Stimulated activated naive CD8-positive, alpha-beta T cell treated with anti-CD3 and anti-CD28 coated beads, Interleukin-15, Interleukin-2, amounts not matched to agents 100 U/mL and 50 U/mL, for 24 hours (primary cell): Measurements from ENCODE around the gene RFX4.
"Not testable (repeated sequence)": the region's sequence is repeated elsewhere in the genome, so short reads cannot be mapped to it uniquely, and the experiment has no call there.

Experiments used
- ATAC-seq: fragments of 150-1000 bp; cut with Tn5 transposase; one replicate; pipeline ENCODE4 v1.10.0; 2021
- DNase-seq: peaks from one replicate; pipeline ENCODE4 v3.0.0; 2021

Gene RFX4

DNA sequence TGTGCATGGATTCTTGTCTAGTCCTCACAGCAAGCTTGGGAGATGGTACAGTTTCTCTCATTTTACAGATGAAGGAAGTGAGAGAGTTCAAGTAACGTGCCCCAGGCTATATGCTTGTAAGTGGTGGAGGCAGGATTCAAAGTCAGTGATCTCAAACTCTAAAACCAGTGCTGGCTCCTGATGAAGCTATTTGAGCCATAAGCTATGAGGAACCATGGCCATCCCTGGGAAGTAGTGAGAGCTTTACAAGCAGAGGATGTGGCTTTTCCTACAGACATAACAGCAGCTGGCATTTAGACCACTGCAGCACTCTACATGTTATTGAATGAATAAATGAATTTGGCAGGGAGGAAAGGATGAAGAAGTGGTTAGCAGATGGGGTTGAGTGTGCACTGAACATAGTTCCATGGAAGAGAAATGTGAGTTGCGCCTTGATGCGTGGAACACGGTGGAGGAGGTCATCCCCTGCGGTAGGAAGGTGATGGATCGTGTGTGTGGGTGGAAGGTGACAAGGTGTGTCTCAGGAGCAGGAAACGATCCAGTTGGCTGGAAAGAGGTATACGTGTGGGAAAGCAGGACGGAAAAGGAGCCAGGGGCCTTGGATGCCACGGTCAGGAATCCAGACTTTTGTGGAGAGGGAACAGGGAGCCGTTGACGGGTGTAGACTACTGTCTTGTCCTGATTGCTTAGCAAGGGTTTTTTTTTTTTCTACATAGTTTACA lies 65.2 kb downstream of the RFX4 start:
- no peak for DNase-seq
- ATAC-seq = no peak

DNA sequence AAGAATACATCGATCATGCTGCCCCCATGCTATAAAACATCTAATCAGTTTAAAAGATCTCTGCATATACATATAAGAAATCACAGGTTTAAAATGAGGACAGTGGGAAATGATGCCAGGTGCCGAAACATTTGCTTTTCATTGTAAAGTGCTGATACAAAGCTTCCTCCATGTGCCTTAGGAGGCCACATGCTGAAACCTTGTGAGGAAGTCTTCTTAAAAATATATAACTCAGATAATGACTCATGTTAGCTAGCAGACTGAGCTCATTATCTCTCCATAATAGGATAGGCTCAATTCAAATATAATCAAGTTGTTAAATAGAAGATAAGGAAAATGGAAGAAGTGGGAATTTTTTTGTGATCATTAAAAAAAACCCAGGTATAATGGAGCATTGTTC lies 65.9 kb downstream of the RFX4 start:
- no peak for ATAC-seq
- DNase-seq = no peak

DNA sequence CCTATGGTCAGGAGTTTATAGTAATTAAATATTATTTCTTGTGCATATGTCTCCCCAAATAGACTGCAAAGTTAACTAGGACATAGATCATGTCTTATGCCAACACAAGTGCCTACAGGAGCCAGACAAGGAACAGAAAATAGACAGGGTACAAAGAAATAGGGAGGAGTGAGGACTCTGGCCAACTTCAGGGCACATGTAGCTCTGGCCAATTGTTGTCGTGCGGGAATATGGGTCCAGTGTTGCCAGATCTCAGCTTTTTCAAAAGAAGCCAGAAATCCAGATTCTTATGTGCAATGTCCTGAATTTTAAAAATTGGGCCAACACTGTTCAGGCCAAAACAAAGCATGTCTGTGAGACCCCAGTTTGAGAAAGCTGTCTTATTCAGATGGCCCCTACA lies 68.7 kb downstream of the RFX4 start:
- DNase-seq = no peak
- ATAC-seq = no peak

DNA sequence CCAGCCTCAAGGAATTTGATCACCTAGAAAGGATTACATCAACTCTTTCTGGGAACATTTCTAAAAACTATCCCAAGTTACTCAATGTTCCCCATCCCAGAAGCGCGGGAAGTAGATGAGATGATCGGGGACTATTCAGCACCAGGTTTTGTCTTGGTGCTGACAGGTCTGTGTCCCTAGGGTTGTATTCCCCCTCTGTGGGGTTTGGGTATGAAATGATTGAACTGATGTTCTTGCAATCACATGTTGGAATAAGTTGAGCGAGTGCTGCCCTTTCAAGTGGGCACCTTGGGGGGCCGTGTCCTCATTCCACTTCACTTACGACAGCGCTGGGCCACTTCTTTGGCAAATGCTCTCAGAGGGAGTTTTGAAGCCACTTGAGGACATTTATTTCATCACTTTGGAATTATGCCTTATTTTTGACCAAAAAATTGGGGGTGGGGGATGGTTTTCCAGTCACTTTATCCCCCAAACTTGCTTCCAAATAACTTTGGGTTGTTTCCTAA lies 69.8 kb downstream of the RFX4 start:
- no peak for ATAC-seq

DNA sequence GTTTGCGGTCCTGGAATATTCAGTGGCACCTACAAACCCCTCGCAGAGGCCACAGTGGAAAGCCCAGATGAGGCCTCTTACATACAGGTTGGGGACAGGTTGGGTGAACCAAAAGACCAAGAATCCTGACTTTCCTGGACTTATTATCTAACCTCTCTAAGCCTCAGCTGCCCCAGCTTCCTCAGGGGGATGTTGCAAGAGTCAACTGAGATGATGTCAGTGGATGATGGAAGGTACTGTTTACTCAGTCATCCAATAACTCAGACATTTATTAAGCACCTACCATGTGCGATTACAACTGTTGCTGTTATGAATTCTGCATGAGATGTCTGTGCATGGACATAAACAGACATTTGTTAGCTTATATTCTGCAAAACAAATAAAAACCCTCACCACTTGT lies 72.8 kb downstream of the RFX4 start:
- DNase-seq (no peak), ATAC-seq (no peak)

More for the DNA sequence above, 69.8 kb downstream of the RFX4 start:
- DNase-seq = no peak

DNA sequence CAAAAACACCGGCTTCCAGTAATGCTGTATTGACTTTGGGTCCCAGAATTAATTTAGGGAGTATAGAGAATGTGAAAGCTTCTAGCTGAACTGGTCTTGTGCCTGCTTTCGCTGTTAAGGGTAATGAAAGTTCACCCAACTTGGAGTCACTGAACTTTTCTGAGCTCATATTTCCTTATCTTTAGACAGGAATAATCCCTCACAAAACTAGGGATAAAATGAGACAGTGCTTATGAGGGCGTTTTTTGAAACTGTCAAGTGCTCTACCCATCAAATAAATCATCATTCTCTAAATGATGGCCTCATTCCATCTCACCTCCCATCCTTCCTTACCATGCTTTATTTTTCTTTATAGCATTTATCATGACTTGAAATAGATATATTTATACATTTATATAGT lies 74.7 kb downstream of the RFX4 start:
- no peak for DNase-seq
- ATAC-seq = no peak

DNA sequence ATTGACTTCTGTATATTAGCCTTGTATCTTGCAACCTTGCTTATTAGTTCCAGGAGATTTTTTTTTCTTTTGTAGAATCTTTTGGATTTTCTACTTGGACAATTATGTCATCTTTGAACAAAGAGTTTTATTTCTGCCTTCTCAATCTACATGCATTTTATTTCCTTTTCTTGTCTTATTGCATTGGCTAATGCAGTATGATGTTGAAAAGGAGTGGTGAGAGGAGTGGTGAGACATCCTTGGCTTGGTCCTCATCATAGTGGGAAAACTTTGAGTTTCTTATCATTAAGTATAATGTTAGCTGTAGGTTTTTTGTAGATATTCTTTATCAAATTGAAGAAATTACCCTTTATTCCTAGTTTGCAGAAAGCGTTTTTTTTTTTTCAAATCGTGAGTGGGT lies 80.6 kb downstream of the RFX4 start:
- DNase-seq (no peak), ATAC-seq (no peak)

DNA sequence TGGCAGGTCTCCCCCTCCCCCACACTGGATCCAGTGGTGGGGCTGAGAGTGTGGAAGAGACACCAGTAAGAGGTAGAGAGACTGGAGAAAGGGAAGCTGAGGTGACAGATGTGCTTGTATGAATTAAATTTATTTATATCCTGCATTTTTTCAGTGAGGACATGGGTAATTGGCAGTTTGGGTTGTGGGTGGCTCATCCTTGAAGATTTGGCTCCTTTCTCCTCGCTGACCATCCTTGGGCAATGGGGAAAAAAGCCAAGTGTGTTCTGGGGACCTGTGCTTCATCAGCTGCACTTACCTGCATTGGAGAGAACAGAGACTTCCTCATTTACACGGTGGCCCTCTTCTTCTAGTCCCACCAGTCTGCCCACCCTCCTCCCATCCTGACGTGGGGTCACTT lies 86.4 kb downstream of the RFX4 start:
- DNase-seq (no peak), ATAC-seq (no peak)

DNA sequence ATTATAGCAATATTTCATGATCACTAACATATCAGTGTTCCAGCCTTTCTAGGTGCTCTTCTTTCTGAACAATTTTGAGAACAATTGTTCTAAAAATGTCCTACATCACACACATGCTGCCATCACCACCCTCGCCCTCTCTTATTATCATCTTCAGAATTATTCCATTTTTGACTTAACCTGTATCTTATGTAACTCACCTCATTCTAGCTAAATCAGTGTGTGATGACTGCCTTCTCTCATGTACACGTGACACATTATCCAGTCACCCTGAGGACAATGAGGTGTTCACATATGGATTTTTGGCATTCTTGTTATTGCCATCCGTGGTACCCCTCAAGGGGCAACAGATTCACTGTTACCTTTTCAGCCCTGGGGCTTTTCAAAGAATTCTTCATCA lies 87.3 kb downstream of the RFX4 start:
- no peak for ATAC-seq
- no peak for DNase-seq

DNA sequence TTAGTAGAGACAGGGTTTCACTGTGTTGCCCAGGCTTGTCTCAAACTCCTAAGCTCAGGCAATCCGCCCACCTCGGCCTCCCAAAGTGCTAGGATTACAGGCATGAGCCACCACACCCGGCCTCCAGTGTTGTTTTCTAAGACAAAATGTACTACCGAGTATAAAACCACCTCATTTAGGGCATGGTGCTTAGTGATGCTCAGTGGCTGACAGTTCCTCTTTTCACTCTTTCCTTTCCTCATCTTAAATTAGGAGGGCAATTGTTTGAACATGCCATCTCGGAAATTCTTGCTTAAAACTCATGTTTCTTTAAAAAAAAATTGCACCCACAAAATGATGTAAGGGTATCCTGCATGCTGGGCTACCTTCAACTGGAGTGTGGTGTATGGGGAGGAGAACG lies 89.0 kb downstream of the RFX4 start:
- ATAC-seq (no peak), DNase-seq (no peak)

DNA sequence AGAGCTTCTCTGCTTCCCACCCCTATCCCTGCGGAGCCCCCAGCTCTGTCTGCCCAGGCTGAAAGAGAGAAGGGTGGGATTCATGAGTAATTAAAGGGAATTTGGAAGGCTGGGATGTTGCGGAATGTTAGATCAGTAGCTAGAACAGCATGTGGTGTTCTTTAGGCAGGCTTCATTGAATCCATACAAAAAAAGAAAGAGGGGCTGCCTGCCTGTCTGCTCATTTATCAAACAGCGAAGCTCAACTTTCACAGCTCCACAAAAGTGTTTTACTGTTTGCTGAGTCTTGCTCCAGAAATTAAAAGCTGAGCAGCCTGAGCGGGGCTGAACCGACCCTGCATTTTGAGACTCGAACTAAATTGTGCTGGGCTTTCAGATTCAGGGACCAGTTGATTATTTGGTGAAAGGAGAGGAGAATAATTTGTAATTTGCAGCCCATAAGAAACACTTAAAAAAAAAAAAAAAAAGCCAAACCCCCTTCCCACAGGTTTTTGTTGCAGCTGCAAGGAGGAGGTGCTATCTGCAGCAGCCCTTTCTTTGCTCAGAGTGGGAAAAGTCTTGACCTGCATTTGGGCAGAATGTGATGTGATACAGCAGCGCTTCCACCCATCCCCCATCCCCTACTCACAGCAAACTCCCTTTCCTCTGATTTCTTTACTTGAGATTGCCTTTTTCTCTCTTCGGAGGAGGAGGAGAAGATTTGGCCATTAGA lies 89.7 kb downstream of the RFX4 start:
- DNase-seq (no peak), ATAC-seq (no peak)

DNA sequence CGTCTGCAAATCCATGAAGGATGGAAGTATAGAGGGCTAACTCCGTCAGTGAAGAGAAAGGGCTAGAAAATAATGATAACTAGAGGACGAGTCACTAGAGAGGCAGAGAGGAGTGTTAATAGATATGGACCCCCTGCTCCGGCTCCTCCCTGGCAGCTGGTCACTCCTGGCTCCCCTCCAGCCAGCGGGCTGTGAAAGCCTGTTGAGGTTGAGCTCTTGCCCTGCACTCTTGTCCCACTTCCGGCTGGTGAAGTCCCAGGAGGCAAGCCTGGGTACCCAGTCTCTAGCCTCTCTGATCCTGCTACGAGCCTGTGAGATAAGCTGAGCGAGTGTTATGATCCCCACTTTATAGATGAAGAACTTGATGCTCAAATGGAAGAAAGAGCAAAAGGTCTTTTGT lies 90.3 kb downstream of the RFX4 start:
- no peak for ATAC-seq

DNA sequence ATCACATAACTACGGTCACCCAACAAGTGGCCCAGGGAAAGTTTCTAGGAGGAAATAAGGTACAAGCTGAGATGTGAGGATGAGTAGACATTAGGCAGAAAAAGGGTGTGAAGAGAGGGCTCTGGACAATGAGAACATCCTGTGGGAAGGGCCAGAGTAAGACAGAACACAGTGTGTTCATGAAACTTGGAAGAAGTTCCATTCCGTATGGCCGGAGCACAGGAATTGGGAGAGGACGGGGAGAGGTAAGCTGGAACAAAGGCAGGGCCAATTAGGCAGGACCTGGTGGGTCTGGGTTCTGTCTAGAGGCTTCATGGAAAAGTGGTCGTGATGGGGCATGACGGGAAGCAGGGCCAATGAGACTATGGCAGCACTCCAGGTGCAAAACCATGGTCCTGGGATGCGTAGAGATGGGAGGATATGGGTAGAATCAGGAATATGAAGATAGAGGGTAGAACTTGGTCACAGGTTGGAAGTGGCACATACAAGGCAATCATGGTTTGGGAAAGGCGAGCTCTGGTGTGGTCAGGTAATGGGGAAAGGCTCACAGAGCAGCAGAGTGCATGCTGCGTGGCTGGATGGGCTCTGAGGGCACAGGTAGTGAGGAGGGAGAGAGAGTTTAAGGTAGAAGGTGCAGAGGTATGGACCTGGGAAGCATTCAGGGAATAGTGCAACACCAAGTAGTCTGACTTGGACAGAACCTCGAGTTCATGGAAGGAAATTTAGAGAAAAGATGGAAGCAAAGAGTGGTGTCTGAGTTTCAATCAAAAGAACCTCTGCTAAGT lies 93.0 kb downstream of the RFX4 start:
- ATAC-seq (no peak), DNase-seq (no peak)

More for the DNA sequence above, 90.3 kb downstream of the RFX4 start:
- no peak for DNase-seq

DNA sequence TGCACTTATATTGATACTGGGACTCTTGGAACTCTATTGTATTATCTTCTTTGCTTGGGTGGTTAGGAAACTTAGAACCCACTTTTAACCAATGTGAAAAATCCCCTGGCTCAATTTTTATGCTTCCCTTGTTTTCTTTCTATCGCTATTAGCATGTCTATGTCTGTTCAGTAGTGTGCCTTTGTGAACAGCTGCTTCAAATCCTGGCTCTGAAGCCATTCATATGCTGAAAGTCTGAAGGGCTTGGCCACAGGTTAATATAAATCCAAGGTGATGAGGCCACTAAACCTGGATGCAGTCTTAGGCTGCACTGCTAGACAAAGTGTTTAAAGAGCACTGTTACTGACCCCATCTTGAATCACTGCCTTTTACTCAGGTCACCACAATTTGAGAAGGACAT lies 96.8 kb downstream of the RFX4 start:
- DNase-seq (no peak), ATAC-seq (no peak)

DNA sequence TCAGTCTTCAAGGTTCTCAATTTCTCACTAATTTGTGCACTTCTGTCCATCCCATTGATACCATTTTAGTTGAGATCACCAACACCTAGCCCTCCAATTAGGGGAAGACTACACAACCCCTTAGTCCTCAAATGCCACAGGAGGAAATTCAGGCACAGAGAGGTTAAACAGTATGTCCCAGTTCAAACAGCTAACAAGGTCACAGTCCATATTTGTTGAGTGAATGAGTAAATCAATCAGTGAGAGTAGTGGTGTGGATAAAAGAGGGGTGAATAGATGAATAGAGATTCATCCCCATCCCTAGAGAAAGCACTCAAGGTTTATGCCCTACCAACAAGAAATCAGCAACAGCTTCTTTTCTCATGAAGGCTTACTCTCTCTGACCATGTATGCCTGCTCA lies 97.5 kb downstream of the RFX4 start:
- ATAC-seq = no peak
- no peak for DNase-seq

DNA sequence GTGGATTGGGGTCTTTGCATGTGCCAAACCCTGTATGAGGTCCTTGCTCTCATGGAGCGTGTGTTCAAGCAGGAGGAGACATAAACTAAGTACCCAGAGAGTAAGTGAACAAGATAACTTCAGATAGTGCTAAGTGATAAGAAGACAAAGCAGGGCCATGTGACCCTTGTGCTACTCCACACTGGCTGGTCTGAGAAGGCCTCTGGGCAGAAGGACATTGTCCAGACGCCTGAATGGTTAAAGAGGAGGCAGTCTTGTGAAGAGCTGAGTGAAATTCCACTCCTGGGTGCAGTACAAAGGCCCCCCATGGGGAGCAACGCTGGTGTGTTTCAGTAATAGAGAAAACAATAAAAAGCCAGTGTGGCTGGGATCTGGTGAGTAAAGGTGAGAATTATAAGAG lies 98.4 kb downstream of the RFX4 start:
- ATAC-seq (no peak), DNase-seq (no peak)

DNA sequence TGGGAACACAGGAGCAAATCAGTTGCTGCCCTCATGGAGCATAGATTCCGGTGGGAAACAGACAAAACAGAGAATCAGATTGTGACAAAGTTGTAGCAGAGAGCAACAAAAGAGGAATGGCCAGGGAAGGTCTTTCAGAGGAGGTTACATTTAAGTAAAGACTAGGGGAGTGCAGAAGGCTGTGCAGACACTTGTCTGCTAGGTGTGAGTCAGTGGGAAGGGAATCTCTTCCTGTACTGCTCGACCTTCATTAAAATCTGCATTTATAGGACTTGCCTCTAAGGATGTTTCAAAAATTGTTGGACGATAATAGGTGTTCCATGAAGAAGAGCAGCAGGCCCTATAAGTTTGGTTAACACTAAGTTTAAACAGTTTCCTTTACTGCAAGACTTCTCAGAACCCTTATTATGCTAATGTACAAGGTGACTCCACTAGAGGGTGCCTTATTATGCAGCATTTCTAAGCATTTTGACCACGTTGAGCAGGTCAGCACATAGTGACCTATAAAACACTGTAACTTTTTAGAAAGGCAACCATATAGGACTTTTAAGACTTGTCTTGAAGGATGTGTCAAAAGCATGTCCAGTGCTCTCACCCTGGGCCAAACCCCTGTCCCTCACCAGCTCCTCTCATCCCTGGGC lies 99.9 kb downstream of the RFX4 start:
- no peak for DNase-seq
- ATAC-seq = no peak

DNA sequence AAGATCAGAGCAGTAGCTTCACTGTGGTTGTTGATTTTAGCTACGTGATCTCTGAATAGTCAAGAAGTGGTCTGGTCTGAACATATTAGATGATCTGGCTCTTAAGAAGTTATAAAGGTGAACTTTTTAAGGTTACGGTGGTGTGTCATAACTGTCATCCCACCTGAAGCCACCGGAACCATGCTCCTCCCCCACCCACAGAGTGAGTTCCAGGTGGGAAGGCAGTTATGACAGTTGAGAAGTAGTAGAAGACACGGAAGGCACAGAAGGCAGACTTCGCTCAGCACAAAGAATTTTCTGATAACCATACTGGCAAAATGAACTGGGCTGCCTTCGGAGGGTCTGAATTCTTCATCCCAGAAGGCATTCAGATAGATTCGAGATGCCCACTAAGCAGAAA lies 101.7 kb downstream of the RFX4 start:
- no peak for ATAC-seq
- no peak for DNase-seq

DNA sequence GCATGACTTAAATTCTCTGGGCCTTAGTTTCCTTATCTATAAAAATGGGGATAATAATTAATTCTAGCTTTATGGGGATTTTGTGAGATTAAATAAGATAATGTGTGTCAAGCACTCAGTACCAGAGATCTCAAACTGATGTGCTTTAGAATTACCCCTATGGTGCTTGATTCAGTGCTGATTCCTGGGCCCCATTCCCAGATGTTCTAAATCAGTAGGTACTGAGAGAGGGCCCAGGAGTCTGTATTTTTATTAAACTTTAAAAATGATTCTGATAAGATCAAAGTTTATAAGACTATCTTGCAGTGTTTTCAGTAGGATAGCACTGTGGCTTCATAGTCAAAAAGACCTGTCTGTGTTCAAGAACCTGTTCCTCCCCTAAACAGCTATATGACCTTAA lies 102.6 kb downstream of the RFX4 start:
- DNase-seq (no peak), ATAC-seq (no peak)

DNA sequence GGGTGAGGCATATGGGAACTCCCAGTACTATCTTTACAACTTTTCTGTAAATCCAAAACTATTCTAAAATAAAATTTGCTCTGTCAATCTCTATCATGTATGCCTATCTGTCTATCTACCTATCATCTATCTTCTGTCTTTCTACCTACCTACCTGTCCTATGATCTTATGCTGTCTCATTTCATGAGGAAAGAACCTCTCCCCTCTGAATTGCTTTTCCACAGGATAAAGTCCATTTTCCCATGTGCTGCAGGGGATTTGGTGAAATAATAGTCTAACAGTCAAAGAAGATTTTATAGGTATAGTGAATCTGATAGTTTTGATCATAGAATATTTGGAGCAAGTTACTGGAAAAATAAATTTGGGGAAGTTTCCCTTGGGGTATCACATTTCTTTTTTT lies 104.9 kb downstream of the RFX4 start:
- DNase-seq (no peak), ATAC-seq (no peak)

DNA sequence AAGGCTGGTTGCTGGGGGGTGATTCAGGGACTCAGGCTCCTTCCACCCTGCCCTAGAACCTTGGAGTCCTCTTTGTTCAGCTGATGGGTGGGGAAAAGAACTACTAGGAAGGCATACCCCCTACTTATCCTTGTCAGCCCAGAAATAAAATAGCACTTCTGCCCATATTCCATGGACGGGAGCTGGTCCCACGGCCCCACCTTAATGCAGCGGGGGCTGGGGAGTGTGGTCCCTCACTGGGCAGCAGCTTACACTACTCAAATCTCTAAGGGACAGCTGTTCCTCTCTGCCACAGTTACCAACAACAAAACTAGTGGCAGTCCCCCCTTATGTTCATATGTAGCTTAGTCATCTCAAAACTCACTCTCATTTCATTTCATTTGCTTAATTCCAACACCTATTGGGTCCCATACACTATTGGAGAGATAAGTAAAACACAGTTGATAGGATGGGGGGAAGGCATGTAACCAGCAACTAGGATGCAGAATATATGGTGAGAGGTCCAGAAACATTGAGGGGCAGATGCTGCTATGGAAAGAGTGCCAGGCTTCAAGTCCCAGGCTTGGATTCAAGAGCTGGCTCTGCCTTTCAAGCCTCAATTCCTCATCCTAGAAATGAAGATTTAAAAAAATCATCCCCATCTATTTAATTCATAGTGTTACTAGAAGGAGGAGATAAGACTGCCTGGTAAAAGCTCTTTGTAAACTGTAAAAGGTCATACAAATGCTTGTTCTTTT lies 107.9 kb downstream of the RFX4 start:
- no peak for ATAC-seq
- DNase-seq = no peak

DNA sequence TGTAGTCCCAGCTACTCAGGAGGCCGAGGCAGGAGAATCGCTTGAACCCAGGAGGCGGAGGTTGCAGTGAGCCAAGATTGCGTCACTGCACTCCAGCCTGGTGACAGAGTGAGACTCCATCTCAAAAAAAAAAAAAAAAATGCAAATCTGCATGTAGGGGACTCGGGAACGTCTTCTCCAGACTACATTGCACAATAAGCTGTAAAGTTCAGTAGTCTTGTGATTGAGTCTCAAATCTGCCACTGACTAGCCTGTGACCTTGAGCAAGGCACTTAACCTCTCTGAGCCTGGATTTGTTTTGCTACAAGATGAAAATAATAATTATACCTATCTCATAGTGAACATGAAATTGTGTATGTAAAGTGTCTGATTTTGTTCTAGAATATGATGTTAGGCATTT lies 109.2 kb downstream of the RFX4 start:
- DNase-seq, ATAC-seq: not testable (repeated sequence)
